Right renal cortex interstitium (tissue), 3 donors: ENCODE results near the gene ZNF256. TPM values are rescaled to one million over a fixed set of nuclear protein-coding genes. Genes with fewer than 3 reads are reported as not detected.

Experiments
- DNase-seq, 3 donors: peaks; one replicate each; pipeline ENCODE4 v3.0.0-alpha.2; 2013; ENCODE audit warnings: low read depth in 3 of 3, low spot score in 2 of 3
- polyA plus RNA-seq, 3 donors: library from polyadenylated mRNA; unstranded; fragments of 120-200 nt; gene quantifications; one replicate each; pipeline ENCODE4 v1.2.1, GENCODE V29; 2013; ENCODE audit not compliant: insufficient read length in 3 of 3

The ZNF256 gene
- 10 to 100 TPM in 1 of 3 donors, 1 to 10 TPM in 2; 8.7 to 10.8 (median 9.7) TPM for polyA plus RNA-seq

DNA sequence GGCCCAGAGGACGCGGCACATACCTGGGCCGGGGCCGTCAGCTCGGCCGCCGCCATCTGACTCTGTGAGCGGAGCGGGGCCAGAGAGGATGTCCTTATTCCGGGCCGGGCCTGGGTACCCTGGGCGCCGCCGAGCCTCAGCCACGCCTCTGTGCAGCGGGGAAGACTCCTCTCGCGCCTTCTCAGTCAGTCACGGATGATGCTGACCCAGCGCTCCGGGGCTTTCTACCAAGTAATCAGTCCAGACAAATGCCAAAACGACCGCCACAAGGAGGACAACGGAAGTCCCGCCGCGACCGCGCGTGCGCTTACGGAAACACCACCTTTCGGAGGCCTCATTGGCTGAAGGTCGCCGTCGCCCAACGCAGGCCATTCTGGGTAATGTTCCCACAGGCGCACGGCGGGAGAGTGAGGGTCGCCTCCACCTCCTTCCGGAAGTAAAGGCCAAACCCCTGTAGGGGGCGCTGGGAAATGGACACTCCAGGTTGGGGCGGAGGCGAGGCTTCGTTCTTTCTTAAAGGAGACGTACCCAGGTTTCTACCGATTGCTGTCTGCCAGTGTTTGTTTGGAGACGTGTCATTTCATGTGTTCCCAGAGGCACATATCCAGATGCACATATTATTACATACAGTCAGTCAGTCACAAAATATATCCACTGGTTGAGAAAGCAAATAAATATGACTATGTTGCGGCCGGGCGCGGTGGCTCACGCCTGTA, at the start of gene ZNF256:
Gene ZNF256 (minus strand): TSS at position 288 of the 716 bp plus-strand sequence. CDS start 232 bp downstream, at position 56.
- DNase-seq: peak; percentile 89 to 95 (median 92)

DNA sequence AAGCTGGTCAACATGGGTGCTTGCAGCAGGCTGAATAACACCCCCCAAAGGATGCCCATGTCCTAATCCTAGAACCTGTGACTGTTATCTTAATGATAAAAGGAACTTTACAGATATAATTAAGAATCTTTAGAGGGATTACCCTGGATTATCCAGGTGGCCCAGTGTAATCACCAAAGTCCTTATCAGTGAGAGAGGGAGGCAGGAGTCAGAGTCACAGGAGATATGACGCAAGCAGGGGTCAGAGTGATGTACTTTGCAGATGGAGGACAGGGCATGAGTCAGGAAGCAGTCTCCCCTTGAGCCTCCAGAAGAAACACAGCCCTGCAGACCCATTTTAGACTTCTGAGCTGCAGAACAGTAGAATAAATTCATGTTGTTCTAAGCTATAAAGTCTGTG, 45.3 kb upstream of the ZNF256 start:
- no peak for DNase-seq

DNA sequence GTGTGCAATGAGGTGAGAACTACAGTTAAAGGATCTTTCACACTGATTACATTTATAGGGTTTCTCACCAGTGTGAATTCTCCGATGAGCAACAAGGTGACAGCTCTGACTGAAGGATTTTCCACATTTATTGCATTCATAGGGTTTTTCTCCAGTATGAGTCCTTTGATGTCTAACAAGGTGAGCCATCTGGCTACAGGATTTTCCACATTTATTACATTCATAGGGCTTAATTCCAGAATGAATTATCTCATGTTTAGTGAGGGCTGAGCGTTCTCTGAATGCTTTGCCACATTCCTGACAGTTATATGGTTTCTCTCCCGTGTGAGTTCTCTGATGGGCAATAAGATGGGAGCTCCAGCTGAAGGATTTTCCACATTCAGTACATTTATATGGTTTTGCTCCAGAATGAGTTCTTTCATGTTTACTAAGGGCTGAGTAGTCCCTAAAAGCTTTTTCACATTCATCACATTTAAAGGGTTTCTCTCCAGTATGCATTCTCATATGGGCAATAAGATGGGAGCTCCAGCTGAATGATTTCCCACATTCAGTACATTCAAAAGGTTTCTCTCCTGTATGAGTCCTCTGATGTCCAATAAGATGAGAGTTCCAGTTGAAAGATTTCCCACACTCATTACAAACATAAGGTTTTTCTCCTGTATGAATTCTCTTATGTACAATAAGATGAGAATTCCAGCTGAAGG, 31.2 kb upstream of the ZNF256 start:
- DNase-seq: no peak

DNA sequence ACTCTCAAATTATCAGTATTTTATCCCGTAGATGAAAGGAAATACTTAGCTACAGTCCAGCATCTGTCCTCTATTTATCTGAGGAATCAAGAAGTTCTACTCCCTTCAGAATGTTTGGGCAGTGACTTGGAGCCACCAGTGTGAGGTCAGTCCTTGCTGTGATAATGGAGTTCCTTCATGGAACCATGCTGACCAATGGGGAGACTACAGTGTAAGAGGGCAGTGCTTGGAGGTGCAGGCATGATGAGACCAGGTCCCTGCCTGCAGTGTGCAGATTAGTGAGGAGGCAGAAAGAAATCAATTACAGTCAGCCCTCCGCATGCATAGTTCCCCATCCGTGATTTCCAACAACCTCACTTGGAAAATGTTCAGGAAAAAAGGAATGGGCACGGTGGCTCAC, 26.9 kb upstream of the ZNF256 start, which contains the start of gene C19orf18:
Gene C19orf18 (minus strand): TSS at position 101 of the 400 bp plus-strand sequence. CDS start 102 bp downstream, outside the sequence.
- no peak for DNase-seq

DNA sequence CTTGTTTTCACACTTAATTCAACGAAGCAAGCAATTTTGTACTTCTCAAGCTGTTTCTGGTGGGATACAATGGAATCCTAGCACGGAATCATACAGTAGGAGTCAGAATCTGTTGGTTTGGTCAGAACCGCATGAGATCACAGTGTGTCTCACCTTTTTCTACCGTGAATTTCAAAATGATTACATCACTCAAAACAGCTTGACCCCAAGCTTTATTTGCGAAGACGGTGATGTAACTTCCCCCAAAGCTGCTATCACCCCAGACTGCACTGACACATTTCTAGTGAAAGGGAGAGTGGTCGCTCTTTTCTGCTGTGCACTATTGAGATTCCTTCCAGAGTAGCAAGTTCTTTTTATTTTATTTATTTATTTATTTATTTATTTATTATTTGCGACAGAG, 17.3 kb upstream of the ZNF256 start:
- DNase-seq: no peak

DNA sequence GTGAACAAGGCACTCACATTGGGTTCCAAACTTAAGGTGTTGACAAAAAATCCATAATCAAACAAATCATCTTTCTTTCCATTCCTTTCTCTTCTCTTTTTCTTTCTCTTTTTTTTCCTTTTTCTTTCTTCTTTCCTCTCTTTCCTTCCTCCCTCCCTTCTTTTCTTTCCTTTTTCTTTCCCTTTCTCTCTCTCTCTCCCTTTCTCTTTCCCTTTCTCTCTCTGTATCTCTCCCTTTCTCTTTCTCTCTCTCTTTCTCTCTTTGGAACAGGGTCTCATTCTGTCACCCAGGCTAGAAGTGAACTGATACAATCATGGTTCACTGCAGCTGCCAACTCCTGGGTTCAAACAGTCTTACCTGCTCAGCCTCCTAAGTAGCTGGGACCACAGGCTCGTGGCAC, 14.3 kb upstream of the ZNF256 start:
- no peak for DNase-seq

DNA sequence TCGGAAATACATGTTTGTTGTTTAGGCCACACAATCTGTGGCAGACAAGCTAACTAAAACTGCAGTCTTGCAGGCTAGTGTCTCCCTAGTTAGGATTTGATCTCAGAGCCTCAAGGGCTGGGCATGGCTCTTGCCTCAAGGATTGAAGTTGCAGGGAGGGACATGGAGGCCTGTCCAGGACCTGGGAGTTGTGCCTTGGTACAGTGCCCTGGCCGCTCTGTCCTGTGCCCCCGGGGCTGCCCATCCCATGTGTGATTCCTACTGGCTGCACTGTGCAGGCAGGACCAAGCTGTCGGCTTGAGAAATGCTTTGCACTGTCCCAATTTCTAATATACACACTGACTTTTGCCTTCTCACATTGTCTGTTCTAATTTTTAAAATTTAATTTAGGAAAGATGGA, 7.5 kb upstream of the ZNF256 start:
- no peak for DNase-seq

DNA sequence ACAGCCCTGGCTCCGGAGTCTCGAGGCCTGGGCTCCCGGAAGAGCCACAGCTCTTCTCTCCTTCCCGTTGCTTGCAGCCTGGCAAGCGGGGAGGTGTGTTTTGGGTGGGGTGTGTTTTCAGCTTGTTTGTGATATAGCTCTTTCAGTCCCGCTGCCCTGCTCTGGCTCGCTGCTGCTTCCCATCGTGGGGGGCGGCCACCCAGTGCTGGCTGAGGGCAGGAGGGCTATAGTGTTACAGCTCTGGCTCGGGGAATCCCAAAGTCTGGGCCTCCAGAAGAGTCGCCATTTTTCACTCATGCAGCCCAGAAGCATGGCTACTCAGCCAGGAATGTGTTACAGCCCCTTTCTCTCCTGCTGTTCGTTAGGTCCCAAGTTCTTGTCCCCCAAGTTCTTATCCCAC, 2.2 kb upstream of the ZNF256 start:
- no peak for DNase-seq

DNA sequence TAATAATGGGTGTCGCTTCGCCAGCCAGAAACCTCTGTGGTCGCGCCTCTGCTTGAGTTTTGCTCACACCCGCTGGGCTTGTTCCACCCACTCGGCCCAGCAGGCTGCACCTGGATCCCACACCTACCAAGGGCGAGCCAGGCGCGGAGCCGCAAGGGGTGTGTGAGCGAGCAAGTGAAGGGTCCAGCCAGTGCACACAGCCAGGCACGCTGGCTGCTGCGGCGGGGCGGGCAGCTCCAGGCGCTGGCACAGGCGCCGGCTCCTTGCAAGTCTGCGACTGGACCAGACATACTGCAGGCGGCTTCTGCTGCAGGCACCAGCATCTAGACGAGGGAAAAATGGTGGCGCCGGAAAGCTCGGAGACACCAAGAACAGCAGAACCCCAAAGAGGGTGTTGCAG, 1.8 kb upstream of the ZNF256 start:
- DNase-seq: no peak

DNA sequence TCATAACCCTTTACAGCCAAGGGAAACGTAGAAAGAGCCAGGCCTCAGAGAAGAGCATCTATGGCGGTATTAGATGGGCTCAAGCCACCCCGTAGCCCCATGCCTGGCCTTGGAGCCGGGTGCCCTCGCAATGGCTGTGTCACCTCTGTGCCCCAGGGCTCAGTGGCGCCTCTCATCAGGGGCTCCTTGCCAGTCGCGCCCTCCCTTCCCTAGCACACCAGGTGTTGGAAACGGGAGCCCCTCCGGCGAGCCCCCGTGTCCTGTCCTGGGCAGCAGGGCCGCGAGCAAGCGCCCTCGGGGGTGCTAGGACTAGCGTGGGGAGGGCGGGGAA, 453 bp downstream of the ZNF256 start:
- DNase-seq: no peak

DNA sequence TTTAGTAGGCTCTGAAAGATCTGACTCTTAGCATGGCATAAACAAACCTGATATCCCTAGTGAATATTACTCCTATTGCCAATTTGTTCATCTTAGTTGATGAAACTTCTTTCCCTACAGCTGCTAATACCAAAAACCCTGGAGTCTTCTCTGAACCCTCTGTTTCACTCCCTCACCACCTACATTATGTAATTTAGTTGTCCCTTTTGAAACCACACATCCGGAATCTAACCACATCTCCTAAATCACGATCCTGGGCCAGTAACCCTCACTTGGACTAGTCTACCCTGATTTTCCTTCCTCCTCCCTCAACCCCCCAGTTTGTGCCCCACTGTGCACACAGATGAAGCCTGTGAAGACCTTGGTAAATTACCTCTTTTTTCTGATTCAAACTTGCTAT, 1.2 kb downstream of the ZNF256 start:
- DNase-seq: no peak

DNA sequence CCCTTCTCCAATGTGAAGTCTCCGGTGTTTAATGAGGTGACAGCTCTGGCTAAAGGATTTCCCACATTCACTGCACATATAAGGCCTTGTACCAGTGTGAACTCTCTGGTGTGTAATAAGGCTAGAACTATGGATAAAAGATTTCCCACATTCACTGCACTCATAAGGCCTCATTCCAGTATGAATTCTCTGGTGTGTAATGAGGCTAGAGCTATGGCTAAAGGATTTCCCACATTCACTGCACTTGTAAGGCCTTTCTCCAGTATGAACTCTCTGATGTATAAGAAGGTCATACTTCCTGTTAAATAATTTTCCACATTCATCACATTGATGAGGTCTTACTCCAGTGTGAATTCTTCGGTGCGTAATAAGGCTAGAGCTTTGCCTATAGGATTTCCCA, 5.9 kb downstream of the ZNF256 start:
- DNase-seq: no peak

DNA sequence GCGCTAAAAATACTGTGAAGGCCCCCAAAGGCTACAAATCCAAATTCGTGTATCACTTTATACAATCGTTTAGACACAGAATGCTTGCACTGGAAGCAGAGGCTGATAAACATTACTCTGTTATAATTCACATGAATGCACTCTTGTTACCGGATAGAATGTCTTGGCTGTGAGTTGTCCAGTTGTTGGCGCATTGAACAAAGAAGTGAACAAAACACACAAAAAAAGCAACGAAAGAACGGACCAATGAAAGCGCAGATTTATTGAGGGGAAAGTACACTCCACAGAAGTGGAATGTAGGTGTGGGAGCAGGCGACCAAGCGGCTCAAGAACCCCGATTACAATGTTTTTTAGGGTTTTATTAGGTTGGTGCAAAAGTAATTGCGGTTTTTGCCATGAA, 11.8 kb downstream of the ZNF256 start:
- DNase-seq: no peak

DNA sequence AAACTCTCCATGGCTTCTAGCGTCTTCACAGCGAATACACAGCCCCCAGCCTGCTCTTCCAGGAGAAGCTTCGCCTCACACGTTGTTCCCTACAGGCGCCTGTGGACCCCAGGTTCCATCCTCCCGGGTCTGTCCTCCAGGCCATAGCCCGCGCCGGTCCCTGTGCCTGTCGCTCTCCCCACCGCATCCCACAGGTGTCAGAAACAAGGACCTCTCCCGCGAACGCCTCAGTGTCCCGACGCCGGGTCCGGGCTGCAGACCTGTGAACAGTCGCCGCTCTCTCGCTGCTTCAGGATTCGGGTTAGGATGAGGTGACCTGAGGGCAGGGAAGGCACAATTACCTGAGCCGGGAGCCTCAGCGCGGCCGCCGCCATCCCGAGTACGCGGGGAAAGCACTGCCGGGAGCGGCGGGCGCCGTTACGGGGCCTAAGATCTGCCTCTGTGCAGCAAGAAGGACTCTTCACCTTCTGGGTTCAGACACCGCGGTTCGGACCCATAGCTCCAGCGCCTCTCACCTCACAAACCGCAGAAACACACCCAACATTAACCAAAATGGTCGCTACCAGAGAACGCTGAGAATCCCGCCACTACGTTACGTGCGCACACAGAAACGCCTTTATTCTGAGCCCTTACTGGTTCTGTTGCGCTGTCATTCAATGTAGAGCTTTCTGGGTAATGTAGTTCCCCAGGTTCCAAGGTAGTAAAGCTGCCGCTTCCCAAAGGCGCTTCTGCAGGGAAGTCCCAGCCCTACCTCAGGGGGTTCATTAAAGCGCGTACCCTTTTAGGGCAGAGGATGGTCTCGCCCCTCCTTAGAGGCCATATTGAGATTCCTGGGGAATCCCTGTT, 12.5 kb downstream of the ZNF256 start, which contains the start of gene ZNF418:
Gene ZNF418 (minus strand): TSS at position 583 of the 846 bp plus-strand sequence. CDS start 1,580 bp downstream, outside the sequence.
- peak; percentile 62 to 80 (median 65) for DNase-seq

DNA sequence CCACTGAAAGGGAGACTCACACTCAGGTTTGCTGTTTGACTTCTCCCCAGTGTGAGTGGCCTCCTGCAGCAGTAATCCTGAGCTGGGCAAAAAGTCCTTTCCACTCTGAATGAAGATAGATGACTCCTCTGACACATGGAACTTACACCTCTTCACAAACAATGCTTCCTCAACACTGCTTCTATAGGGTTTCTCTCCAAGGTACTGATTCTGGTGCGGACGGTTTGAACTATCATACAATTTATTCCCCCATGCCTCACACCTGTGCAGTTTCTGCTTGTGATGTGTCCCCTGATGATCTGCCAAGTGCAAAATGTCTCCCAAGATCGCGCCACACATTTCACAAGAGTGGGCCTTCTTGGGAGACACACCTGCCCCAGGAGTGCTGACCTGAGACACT, 19.9 kb downstream of the ZNF256 start:
- DNase-seq: no peak

DNA sequence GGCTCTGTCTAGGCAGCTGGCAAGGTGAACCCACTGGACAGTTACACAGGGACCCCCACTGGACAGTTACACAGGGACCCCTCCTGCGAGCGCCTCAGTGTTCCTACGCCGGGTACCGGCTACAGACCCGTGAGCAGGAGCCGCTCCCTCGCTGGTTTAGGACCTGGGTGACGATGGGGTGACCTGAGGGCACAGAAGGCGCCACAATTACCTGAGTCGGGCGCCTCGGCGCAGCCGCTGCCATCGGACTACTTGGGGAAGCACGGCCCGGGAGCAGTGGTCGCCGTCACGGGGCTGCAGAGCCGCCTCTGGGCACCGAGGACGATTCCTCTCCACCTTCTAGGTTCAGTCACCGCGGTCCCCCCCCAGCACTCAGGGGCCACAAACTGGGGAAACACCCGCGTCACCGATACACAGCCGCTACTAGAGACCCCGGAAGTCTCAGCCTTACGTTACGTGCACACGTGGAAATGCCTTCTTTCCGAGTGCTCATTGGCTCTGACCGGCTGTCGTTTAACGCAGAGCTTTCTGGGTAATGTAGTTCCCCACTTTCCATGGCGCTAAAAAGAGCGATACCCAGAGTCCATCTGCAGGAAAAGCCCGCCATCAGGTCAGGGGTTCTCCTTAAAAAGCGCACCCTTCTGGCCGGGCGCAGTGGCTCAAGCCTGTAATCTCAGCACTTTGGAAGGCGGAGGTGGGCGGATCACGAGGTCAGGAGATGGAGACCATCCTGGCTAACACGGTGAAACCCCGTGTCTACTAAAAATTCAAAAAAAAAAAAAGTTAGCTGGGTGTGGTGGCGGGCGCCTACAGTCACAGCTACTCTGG, 31.1 kb downstream of the ZNF256 start, which contains the start of gene ZNF417:
Gene ZNF417 (minus strand): TSS at position 425 of the 828 bp plus-strand sequence. CDS start 181 bp downstream, at position 244.
- peak; percentile 91 to 93 (median 92) for DNase-seq

DNA sequence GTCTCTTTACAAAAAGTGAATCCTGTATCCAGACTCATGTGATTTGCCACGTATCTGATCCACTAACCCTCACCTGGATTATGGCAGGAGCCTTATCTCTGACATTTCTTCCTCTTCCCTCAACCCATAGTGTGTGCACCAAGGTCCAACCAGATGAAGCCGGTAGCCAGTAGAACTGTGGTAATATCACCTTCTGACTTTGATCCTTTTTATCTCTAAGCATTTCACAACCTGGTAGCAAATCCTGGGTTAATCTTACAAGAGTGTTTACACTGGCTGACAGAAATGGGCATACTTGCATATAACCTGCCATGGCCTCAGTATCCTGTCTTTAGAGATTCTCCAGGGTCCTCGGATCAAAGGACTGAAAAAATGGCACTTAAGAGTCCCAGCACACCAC, 33.0 kb downstream of the ZNF256 start:
- DNase-seq: no peak

DNA sequence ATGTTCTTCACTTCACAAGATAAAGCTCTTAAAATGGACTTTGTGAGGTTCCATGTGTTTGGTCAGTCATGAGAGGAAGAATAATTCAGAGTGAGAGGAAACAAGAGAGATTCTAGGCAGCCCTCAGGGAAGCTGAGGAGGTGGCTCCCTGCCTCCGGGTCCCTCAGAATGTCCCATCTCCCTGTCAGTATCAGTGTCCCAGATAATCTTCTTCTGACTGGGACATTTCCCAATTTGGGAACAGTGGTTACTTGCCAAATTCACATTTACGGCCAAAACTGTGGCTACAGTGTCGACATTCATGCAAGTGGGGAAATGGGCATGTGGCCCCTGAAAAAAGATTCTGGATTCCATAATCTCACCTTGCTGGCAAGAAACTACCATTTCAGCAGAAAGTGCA, 40.1 kb downstream of the ZNF256 start:
- DNase-seq: no peak

DNA sequence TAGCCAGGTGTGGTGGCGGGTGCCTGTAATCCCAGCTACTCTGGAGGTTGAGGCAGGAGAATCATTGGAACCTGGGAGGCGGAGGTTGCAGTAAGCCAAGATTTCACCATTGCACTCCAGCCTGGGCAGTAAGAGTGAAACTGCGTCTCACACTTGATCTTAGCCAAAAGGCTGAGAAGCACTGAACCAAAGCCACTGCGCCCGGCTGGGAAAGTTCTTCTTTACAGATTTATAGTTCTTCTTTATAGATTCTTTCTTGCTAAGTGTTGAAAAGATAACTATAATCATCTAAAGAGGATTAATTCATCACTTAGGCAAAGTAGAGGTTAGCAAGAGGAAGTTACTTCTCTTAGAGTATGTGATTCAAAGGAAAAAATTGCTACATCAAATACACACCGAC, 42.2 kb downstream of the ZNF256 start:
- DNase-seq: no peak

DNA sequence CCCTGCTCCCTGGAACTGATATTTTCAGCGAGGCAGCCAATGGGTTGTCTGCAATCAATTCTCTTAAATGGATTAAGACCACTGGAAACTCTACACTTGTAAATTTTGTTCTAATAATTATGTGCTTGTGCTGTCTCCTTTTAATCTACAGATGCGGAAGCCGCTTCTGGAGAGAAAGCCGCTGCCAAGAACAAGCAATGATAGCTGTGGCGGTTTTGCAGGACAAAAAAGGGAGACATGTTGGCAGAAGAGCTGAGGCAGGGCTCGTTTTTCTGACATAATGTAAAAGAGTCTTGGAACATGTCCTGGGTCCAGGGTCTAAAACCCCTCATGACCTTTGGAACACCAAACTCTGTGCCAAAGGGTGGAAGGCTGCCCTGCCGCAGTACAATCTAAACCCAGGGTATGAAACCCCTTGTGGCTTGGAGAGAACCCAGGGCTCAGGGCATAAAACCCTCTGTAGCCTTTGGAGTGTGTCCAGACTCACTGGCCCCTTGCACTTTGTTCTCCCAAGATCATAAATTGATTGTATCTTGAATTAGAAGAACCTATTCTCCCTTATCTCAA, 43.8 kb downstream of the ZNF256 start:
- DNase-seq: no peak
